ENCODE results near the gene KLK8.
"Not testable (repeated sequence)": the region's sequence is repeated elsewhere in the genome, so short reads cannot be mapped to it uniquely, and the experiment has no call there.

The KLK8 gene

DNA sequence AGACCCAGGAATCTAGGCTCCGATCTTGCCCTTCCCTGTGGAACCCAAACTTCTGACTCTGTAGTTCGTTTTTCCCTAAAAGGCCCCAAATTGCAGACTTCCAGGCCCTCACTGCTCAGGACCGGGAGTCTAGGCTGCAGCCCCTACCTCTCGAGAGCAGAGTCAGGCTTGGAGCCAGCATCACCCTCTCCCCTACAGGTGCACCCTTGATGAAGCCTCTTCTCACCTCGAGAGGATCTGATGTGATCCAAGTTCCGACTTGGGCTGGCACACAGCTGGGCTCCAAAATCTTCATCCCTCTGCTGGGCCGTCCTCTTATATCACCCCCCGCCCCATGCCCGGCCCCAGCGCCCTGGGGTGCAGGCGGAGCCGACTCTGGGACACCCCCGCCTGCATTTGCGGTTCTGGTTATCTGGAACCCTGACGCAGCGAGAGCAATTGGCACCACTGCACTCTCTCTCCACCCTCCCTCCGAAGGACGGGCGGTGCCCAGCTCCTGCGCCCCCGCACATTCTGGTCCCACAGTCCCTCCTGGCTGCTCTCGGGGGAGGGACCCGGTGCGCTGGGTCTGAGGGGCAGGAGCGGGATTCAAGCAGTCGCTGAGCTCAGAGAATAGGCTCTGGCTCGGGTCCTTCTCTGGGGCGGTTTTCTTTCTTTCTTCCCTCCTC, 17.6 kb downstream of the KLK8 start, which contains the start of gene KLK7:
Gene KLK7, minus strand, starts transcription at position 293 of the 668 bp plus-strand sequence. CDS start 1,518 bp downstream, outside the sequence.
- no peak for DNase-seq (ENCODE audit: low read depth, low spot score)

DNA sequence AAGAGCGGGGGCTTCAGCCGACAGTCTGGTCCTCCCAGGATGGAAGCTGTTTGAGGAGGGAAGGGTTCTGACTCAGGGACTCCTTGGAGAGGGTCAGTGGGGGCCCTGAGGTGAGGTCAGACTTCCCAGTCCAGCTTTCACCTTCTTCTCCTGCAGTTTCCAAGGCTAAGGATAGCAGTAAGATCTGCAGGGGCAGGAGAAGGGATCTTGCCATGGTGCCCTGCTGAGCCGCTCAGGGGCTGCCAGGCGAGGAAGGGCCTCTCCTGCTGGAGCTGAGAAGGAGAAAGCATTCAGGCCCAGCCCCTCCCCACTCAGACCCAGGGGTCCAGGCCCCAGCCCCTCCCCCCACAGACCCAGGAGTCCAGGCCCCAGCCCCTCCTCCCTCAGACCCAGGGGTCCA, 19.2 kb downstream of the KLK8 start:
- DNase-seq (ENCODE audit: low read depth, low spot score): no peak

DNA sequence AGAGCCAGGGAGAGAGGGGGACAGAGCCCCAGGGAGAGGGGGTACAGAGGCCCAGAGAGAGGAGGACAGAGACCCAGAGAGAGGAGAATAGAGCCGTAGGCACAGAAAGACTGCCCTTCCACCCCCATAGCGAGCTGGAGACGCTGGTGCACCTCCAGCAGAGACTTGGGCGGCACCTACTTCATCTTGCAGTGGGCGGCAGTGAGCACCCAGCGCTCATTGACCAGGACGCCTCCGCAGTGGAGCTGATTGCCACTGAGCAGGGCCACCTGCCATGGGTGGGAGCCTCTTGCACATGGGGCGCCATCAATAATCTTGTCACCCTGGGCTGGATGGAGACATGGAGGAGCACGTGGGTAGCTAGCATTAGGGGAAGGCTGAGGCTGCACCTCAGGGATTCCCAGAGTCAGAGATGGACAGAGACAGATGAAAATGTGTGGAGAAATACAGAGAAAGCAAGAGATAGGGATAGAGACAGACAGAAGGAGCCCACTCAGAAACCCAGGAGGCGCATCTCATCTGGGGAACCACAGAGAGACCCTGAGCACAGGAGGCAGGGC, 19.7 kb downstream of the KLK8 start:
- DNase-seq (ENCODE audit: low read depth, low spot score): no peak

DNA sequence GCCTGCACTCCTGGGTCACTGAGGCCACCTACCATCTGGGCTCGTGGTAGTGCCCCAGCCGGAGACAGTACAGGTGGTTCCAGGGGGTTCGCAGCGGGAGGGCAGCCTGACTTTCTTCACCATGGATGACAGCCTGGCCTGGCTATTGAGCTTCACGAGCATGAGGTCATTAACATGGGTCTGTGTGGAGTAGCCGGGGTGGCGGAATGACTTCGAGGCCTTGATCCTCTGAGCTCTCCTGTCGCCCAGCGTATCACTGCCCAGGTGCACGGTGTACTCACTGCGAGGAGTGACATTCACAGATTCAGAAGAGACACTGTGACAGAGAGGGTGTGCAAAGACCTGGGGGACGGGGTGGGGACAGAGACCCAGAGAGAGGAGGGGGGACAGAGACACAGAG, 21.2 kb downstream of the KLK8 start:
- DNase-seq (ENCODE audit: low read depth, low spot score): no peak

DNA sequence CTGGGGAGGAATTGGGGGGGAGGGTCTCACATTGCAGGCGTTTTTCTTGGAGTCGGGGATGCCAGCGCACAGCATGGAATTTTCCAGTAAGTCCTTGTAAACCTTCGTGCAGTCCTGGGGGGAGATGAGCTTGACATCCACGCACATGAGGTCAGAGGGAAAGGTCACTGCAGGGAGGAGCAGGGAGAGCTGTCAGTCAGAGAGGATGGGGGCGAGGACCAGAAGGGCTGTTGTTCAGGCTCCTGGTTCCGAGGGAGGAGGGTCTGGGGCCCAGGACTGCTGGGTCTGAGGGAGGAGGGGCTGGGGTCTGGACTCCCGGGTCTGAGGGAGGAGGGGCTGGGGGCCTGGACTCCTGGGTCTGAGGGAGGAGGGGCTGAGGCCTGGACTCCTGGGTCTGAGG, 21.6 kb downstream of the KLK8 start:
- no peak for DNase-seq (ENCODE audit: low read depth, low spot score)

DNA sequence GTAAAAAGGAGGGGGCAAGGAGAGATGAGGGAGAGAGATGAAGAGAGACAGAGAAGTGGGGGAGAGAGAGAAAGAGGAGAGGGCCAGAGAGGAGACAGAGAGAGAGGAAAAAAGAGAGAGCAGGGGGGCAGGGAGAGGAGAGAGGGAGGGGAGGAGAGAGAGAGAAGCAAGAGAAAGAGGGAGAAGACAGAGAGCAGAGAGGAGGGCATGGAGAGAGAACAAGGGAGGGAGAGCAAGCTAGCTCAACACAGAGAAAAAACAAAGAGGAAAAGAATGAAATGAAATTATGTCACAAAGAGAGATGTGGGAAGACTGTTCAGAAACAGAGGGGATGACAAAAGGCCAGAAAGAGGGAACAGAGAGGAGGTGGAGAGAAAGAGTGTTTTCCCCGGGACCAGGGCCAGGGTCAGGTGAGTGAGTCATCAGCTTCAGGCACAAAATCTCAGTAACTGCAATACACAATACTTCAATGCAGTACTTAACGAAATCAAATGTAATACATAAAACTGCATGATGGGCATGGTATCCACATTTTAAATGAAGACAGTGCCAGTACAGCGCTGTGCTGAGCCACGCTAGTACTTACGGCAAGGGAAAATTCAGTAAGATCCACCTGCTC, 22.5 kb downstream of the KLK8 start:
- no peak for DNase-seq (ENCODE audit: low read depth, low spot score)

DNA sequence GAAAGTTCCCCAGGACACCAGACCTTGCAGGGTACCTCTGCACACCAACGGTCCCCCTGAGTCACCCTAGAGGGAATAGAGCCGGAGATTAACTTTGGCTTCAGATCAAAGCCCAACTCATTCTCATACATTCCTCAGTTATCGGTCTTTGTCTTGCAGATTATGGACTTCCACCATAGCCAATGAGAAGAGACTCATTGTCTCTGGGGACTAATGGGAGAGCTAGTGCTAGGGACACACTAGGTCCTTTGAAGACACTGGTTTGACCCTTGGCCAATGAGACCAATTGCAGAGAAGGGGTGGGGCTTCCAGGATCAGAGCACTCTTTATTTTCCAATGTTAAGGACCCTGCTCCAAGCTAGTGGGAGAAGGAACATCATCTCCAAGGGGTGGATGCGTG, 23.8 kb downstream of the KLK8 start:
- DNase-seq (ENCODE audit: low read depth, low spot score): no peak

DNA sequence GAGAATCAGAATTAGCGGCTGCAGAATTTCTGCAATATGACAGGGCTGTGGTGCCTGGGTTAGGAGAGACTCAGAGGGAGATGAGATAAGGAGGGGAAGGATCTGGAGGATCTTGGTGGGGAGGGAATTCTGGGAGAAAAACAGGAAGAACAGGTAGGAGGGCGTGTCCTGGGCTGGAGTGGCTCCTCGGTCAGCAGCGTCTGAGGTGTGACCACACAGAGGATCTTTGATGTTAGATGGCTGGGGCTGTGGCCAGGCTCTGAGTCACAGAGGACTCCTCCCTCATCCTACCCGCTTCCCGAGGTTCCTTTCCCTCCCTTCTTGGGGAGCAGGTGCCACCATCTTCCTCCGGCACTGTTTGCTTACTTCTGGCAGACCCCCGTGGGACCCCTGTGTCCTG, 25.6 kb downstream of the KLK8 start:
- no peak for DNase-seq (ENCODE audit: low read depth, low spot score)

DNA sequence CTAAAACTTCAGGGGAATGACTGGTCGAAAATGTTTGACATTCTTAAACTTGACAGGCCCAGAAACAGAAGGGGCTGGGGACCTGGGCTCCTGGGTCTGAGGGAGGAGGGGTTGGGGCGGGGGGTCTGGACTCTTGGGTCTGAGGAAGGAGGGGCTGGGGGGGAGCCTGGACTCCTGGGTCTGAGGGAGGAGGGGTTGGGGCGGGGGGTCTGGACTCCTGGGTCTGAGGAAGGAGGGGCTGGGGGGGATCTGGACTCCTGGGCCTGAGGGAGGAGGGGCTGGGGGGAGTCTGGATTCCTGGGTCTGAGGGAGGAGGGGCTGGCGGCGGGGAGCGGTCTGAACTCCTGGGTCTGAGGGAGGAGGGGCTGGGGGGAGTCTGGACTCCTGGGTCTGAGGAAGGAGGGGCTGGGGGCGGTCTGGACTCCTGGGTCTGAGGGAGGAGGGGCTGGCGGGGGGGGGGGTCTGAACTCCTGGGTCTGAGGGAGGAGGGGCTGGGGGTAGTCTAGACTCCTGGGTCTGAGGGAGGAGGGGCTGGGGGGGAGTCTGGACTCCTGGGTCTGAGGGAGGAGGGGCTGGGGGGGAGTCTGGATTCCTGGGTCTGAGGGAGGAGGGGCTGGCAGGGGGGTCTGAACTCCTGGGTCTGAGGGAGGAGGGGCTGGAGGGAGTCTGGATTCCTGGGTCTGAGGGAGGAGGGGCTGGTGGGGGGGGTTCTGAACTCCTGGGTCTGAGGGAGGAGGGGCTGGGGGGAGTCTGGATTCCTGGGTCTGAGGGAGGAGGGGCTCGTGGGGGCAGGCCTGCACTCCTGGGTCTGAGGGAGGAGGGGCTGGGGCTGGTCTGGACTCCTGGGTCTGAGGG, 26.5 kb downstream of the KLK8 start:
- DNase-seq (ENCODE audit: low read depth, low spot score): no peak

DNA sequence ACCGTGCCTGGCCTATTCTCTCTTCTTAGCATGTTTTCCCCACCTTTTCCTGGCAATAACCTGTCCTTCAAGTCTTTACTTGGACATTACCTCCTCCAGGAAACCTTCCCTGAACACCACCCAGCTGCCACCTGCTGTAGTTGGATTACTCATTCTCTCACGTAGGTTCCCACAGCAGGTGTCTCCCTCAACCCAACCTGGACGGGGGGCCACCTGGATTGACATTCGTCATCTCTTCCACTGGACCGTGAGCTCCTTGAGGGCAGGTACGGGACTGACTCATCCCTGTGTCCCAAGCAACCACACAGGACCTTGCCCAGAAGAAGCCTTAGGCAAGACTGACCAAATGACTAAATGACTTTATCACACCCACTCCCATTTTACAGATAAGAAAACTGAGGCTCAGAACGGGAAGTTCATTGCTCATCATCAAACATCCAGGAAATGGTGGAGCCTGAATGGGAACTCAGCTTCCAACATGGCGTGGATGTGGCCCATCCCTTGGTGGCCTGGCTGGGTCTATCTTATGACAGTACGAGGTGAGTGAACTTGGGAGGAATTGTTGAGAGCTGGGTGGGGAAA, 28.5 kb downstream of the KLK8 start:
- no peak for DNase-seq (ENCODE audit: low read depth, low spot score)

DNA sequence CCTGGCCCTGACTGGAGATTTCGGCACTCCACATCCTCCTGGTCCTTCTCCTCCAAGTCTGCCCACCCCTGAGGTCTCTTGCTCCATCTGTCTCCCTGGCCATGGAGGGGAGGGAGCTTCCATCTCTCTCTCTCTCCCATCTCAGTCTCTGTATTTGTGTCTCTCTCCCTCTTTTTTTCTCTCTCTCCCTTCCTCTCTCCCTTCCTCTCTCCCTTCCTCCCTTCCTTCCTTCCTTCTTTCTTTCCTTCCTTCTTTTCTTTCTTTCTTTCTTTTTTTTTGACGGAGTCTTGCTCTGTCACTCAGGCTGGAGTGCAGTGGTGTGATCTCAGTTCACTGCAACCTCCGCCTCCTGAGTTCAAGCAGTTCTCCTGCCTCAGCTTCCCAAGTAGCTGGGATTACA, 31.6 kb downstream of the KLK8 start:
- DNase-seq (ENCODE audit: low read depth, low spot score): not testable (repeated sequence)

DNA sequence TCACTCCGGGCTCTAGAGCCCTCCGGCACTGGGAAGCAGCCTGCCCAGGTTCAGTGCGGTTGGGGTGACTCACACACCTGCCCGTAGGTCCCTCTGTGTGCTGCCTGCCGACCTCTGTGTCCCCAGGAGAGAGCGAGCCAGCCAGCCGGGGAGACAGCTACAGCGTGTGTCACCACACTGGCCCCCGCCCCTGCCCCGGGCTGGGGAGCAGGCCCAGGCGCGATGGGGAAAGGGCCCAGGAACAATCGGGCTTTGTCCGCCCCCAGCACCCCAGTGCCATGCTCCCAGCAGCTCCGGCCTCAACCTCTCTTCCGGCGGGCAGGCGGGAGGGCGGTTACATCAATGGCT, 32.0 kb downstream of the KLK8 start, which contains the start of gene KLK6:
Gene KLK6, minus strand, starts transcription at position 179 of the 348 bp plus-strand sequence. CDS start 1,487 bp downstream, outside the sequence.
- no peak for DNase-seq (ENCODE audit: low read depth, low spot score)

DNA sequence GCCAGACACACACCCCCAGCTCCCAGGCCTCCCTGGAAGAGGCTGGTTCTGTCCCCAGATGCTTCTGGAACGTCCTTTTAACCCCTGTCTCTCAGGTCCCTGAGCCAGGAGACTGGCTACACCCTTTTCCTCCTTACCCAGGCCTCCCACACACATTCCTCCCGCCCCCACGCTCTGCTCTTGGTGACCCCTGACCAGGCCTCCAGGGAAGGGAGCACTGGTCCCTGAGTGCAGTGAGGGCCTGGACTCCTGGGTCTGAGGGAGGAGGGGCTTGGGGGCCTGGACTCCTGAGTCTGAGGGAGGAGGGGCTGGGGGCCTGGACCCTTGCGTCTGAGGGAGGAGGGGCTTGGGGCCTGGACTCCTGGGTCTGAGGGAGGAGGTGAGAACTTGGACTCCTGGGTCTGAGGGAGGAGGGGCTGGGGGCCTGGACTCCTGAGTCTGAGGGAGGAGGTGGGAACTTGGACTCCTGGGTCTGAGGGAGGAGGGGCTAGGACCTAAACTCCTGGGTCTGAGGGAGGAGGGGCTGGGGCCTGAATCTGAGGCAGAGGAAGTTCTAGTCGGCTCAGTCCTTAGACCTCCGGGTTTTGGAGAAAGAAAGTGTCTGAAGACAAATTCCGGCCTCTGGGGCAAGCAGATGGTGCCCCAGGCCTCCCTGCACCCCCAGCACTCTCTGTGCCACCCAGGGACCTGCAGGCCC, 32.5 kb downstream of the KLK8 start:
- DNase-seq (ENCODE audit: low read depth, low spot score): no peak

DNA sequence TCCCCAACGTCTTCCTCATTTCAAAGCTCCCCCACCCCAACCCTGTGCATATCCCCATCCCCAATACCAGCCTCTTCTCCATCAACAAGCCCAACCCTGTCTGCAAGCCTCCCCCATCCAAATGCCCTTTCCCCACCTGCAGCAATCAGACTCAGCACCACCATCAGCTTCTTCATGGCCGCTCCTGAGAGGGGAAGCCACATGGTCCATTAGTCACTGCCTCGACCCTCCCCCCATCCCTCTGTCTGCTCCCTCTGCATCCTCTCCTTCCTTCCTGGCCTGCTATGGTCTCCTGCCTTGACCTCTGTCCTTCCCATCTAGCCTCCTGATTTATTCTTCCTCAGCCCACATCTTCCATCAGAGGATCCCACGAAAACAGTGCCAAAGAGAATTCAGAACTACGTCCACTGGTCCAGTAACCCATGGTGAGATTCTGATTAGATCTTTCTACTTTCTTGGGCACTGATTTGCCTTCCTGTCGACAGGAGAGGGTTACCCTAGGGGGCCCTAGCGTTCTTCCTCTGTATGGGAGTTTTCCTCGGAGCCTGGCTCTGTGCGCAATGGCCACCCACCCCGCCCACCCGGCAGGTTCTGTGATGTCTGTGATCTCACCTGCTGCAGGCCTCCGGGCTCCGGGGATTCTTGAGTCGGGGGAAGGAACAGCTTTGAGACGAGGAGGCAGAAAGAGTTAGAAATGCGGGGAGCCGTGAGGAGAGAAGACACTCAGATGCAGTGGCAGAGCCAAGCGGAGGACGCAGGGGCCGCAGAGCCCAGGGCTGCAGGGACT, 33.3 kb downstream of the KLK8 start:
- no peak for DNase-seq (ENCODE audit: low read depth, low spot score)

DNA sequence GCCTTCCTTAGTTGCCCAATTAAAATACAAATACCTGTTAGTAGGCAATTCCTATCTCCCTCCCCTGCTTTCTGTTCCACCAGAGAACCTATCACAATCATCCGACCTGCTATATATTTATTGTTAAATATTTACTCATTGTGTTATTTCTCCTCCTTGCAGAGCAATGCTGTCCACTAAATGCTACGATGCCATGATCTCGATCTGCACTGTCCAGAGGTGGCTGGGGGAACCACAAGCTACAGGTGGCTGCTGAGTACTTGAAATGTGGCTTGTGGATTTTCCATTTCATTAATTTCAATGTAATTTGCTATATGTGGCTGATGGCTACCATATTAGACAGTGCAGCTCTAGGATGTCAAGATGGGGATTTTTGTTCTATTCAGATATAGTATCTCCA, 37.1 kb downstream of the KLK8 start:
- DNase-seq (ENCODE audit: low read depth, low spot score): no peak

DNA sequence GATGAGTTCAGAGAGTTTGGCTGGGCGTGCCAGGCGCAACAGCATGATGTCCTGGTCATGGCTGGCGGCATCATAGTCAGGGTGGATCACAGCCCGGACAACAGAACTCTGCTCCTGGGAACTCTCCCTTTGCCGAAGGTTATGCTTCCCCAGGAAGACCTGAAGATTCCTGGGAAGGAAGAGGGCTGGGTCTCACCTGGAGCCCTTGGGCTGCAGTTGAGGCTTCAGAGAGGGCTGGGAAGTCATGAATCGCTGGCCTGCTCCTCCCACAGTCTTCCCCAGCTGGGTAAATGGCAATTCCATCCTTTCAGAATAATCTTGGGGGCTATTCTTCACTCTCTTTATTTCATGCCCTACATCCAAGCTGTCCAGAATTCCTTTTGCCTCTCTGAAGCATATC, 38.0 kb downstream of the KLK8 start:
- DNase-seq (ENCODE audit: low read depth, low spot score): no peak

DNA sequence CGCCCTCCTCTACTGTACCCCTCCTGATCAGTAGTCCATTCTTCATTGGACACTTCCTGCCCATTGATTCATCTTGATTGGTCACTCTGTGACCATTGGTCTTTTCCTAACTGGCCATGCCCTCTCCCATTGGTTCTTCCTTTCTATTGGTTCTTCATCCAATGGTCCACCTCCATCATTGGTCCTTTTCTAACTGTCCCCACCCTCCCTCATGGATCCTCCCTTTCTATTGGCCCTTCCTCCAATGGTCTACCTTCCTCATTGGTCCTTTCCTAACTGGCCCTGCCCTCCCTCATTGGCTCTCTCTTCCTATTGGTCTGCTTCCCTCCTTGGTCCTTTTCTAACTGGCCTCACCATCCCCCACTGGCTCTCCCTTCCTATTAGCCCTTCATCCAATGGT, 39.2 kb downstream of the KLK8 start:
- no peak for DNase-seq (ENCODE audit: low read depth, low spot score)

DNA sequence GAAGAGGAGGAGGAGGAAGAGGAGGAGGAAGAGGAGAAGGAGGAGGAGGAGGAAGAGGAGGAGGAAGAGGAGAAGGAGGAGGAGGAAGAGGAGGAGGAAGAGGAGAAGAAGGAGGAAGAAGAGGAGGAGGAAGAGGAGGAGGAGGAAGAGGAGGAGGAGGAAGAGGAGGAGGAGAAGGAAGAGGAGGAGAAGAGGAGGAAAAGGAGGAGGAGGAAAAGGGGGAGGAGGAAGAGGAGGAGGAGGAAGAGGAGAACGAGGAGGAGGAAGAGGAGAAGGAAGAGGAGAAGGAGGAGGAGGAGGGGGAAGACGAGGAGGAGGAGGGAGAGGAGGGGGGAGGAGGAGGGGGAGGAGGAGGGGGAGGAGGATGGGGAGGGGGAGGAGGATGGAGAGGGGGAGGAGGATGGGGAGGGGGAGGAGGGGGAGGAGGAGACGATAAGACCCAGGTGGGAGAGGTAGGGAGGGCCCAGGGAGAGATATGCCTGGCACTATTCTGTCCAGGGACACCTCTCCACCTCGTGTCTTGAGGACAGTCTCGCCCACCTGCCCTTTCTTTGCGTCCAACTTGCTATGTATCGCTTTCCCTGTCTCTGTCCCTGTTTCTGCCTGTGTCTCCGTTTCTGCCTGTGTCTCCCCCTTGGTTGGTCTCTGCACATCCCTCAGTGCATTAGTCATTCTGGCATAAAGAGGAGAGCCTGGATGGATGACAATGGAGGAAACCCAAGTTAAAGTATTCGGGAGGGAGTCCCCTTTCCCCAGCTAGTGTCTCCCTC, 41.5 kb downstream of the KLK8 start:
- DNase-seq (ENCODE audit: low read depth, low spot score): no peak

DNA sequence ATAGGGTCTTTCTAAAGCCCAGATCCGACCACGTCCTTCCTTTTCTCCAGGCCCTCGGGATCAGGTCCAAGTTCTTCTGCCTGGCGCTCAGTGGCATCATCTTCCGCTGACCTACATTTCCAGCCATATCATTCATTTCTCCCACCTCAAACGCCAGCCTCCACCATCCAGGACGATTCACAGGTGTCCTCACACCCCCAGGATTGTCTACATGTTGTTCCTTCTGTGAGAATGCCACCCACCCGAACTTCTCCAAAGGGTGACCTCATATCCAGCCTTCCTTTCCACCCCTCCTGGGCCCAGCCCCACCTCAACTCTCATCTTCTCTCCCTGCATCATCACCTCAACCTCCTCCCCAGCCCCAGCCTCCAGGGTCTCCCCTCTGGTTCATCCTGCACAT, 43.8 kb downstream of the KLK8 start:
- no peak for DNase-seq (ENCODE audit: low read depth, low spot score)

DNA sequence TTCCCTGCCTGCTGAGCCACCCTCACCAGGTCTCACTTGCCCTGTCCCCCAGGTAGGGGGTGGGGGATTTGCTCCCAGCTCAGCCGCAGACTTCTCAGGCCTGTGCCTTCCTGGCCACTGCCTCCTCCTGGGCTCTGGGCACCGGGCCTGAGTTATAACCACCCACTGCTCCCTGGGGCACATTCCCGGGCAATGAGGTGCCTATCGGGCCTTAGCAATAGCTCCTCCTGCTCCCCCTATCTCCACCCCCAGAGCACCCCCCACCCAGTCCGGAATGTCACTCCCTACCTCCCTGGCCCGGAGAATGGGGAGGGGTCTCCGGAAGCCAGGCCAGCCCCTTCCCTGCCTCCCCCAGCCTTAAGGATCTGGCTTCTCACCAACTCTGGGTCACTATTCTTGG, 48.5 kb downstream of the KLK8 start, which contains the start of gene KLK5:
Gene KLK5, minus strand, starts transcription at position 129 of the 400 bp plus-strand sequence. CDS start 381 bp downstream, outside the sequence.
- no peak for DNase-seq (ENCODE audit: low read depth, low spot score)
